CD14-positive monocyte (primary cell): Measurements from ENCODE around the gene NEK10. TPM values are rescaled to one million over a fixed set of nuclear protein-coding genes. Genes with fewer than 3 reads are reported as not detected.

Source experiments
- DNase-seq, 3 donors: peaks; one replicate each; pipeline ENCODE4 v3.0.0-alpha.2; 2011 to 2022
- H2AFZ ChIP-seq: 2 replicates; pipeline ENCODE4 v1.6.0; 2012; ENCODE audit warnings: mild to moderate bottlenecking, low read depth, low read length, inconsistent platforms; ENCODE audit not compliant: insufficient read depth, poor library complexity, severe bottlenecking
- H3K27ac ChIP-seq, 2 donors: 1 replicate in 1 of 2; 2 replicates in 1 of 2; pipeline ENCODE4 v1.5.1; 2012 to 2013; ENCODE audit warnings: low read length in 2 of 2, control low read depth in 1 of 2, inconsistent platforms in 1 of 2, low read depth in 1 of 2, mild to moderate bottlenecking in 1 of 2
- H3K27me3 ChIP-seq, 2 donors: one replicate each; pipeline versions ENCODE4 v1.6.0 to v1.6.1; 2011 to 2013; ENCODE audit warnings: low read length in 2 of 2; ENCODE audit not compliant: control insufficient read depth in 2 of 2, insufficient read depth in 2 of 2
- H3K36me3 ChIP-seq, 2 donors: replicated peaks in 1 of 2; 1 replicate in 1 of 2; 2 replicates in 1 of 2; pipeline versions ENCODE4 v1.5.1 to v1.6.1; 2012 to 2013; ENCODE audit warnings: low read length in 2 of 2, control low read depth in 1 of 2, inconsistent platforms in 1 of 2, mild to moderate bottlenecking in 1 of 2; ENCODE audit not compliant: insufficient read depth in 2 of 2, control insufficient read depth in 1 of 2
- H3K4me1 ChIP-seq, 2 donors: 1 replicate in 1 of 2; 2 replicates in 1 of 2; pipeline versions ENCODE4 v1.5.1 to v1.6.1; 2012 to 2013; ENCODE audit warnings: low read length in 2 of 2, control low read depth in 1 of 2, inconsistent platforms in 1 of 2, mild to moderate bottlenecking in 1 of 2, moderate library complexity in 1 of 2; ENCODE audit not compliant: insufficient read depth in 2 of 2, control insufficient read depth in 1 of 2
- H3K4me2 ChIP-seq: replicated peaks from 2 replicates; pipeline ENCODE3; 2012; ENCODE audit warnings: low read length, moderate library complexity, mild to moderate bottlenecking; ENCODE audit not compliant: poor library complexity, severe bottlenecking; ENCODE audit errors: extremely low read depth
- H3K4me3 ChIP-seq, 3 experiments: fragments of 200-600 bp in 1 of 3; sonication (generic) in 1 of 3; replicated peaks in 1 of 3; 1 replicate in 2 of 3; 2 replicates in 1 of 3; pipeline ENCODE4 v1.5.1; 2011 to 2013; ENCODE audit warnings: low read length in 3 of 3, mild to moderate bottlenecking in 3 of 3, control low read depth in 2 of 3, low read depth in 2 of 3, inconsistent platforms in 1 of 3, moderate library complexity in 1 of 3
- H3K79me2 ChIP-seq: 2 replicates; pipeline ENCODE4 v1.6.0; 2012; ENCODE audit warnings: mild to moderate bottlenecking, control low read depth, inconsistent platforms, low read length, moderate library complexity; ENCODE audit not compliant: insufficient read depth
- H3K9ac ChIP-seq: 2 replicates; pipeline ENCODE4 v1.6.0; 2017; ENCODE audit warnings: low read length, mild to moderate bottlenecking; ENCODE audit not compliant: insufficient read depth, poor library complexity, severe bottlenecking
- H3K9me3 ChIP-seq, 2 donors: replicated peaks in 1 of 2; 1 replicate in 1 of 2; 2 replicates in 1 of 2; pipeline versions ENCODE4 v1.5.1 to v1.6.1; 2012 to 2013; ENCODE audit warnings: low read length in 2 of 2, control low read depth in 1 of 2; ENCODE audit not compliant: control insufficient read depth in 1 of 2, insufficient read depth in 1 of 2
- H4K20me1 ChIP-seq: 2 replicates; pipeline ENCODE4 v1.6.0; 2012; ENCODE audit warnings: mild to moderate bottlenecking, low read length, control low read depth, moderate library complexity; ENCODE audit not compliant: insufficient read depth
- H3K27ac Mint-ChIP-seq, 7 donors: one replicate each; pipeline ENCODE4 v1.8.0; 2020; ENCODE audit warnings: mild to moderate bottlenecking in 7 of 7, mixed read lengths in 7 of 7, moderate library complexity in 6 of 7, inconsistent platforms in 2 of 7
- H3K27me3 Mint-ChIP-seq, 3 donors: one replicate each; pipeline ENCODE4 v1.8.0; 2021 to 2022; ENCODE audit warnings: low read depth in 3 of 3, mild to moderate bottlenecking in 3 of 3, mixed read lengths in 3 of 3, moderate library complexity in 3 of 3, inconsistent platforms in 1 of 3
- H3K36me3 Mint-ChIP-seq, 2 donors: one replicate each; pipeline ENCODE4 v1.8.0; 2020; ENCODE audit warnings: mixed read lengths in 2 of 2, inconsistent platforms in 1 of 2, mild to moderate bottlenecking in 1 of 2
- H3K4me1 Mint-ChIP-seq: one replicate; pipeline ENCODE4 v1.8.0; 2020; ENCODE audit warnings: mild to moderate bottlenecking, mixed read lengths
- H3K4me3 Mint-ChIP-seq, 2 donors: one replicate each; pipeline ENCODE4 v1.8.0; 2020; ENCODE audit warnings: mild to moderate bottlenecking in 2 of 2, mixed read lengths in 2 of 2, moderate library complexity in 1 of 2
- H3K9me3 Mint-ChIP-seq, 7 donors: one replicate each; pipeline ENCODE4 v1.8.0; 2020 to 2022; ENCODE audit warnings: mixed read lengths in 7 of 7, mild to moderate bottlenecking in 6 of 7, moderate library complexity in 6 of 7, inconsistent platforms in 2 of 7
- CTCF ChIP-seq: fragments of 200-600 bp; IDR thresholded peaks from one replicate; pipeline ENCODE4 v1.8.0; 2022; ENCODE audit warnings: antibody characterized with exemption, mild to moderate bottlenecking
- WGBS: methylation state at CpG from one replicate; pipeline ENCODE4 v1.1.5; 2013; ENCODE audit warnings: missing lambda C conversion rate; ENCODE audit not compliant: insufficient coverage; 5-methylcytosine and 5-hydroxymethylcytosine counted together
- intact Hi-C, 2 donors: fragments of 100-400 bp; cut with micrococcal nuclease; formaldehyde crosslinking; loops; one replicate each; pipeline versions ENCODE4 v1.15.0 to v1.15.1; 2023
- polyA plus RNA-seq, 3 donors: library from polyadenylated mRNA; depleted of rRNA in 1 of 3; unstranded in 2 of 3; stranded (reverse) in 1 of 3; fragments of 300-500 nt in 2 of 3; fragments of >200 nt in 1 of 3; fragmentation: Illumina TruSeq in 2 of 3; gene quantifications; 1 replicate in 2 of 3; 2 replicates in 1 of 3; pipeline ENCODE4 v1.2.3, GENCODE V29; 2012 to 2021

Gene NEK10
- polyA plus RNA-seq, 3 donors, result not detected

GRCh38 chr3:27160146-27160545 is 209.0 kb downstream of the NEK10 start:
- Histone ChIP-seq H3K9ac (no peak overlapping the region), H3K4me1 (no peaks in the 10 kb centered on the region), H3K4me3 (no peak overlapping the region), H3K9me3 (no peaks in the 10 kb centered on the region), H3K4me2 (no peak overlapping the region), H3K79me2 (no peaks in the 10 kb centered on the region), H2AFZ (no peak overlapping the region), H3K27ac (no peak overlapping the region), H4K20me1 (no peaks in the 10 kb centered on the region), H3K27me3 (no peaks in the 10 kb centered on the region), H3K36me3 (no peaks in the 10 kb centered on the region)
- H3K4me3 Mint-ChIP-seq, result no peak overlapping the region
- no peak for TF ChIP-seq CTCF
- peaks cover 0 to 7% (median 1%) of the 10 kb centered on the region in 7 donors for H3K9me3 Mint-ChIP-seq
- H3K27me3 Mint-ChIP-seq, result peaks cover 0 to 2% (median 0%) of the 10 kb centered on the region in 3 donors
- no CpG with 5 or more reads among the region's 3 CpGs for WGBS
- no peak overlapping the region for H3K27ac Mint-ChIP-seq
- intact Hi-C loops, result no loop called here
- no peaks in the 10 kb centered on the region for H3K36me3 Mint-ChIP-seq
- no peaks in the 10 kb centered on the region for H3K4me1 Mint-ChIP-seq
- no peak for DNase-seq

GRCh38 chr3:27147215-27147614 is 222.0 kb downstream of the NEK10 start:
- peaks cover 0 to 7% (median 2%) of the 10 kb centered on the region in 3 donors for H3K27me3 Mint-ChIP-seq
- H3K27me3 ChIP-seq, result no peaks in the 10 kb centered on the region
- H3K4me1 Mint-ChIP-seq, result no peaks in the 10 kb centered on the region

More at GRCh38 chr3:27147215-27147614, 222.0 kb downstream of the NEK10 start:
- TF ChIP-seq CTCF, result no peak
- Mint-ChIP-seq H3K36me3 (no peaks in the 10 kb centered on the region), H3K9me3 (peaks cover 0 to 5% (median 2%) of the 10 kb centered on the region in 7 donors), H3K4me3 (no peak overlapping the region), H3K27ac (no peak overlapping the region)
- Histone ChIP-seq H3K4me3 (no peak overlapping the region), H4K20me1 (no peaks in the 10 kb centered on the region), H3K9me3 (no peaks in the 10 kb centered on the region), H2AFZ (no peak overlapping the region), H3K4me1 (no peaks in the 10 kb centered on the region), H3K9ac (no peak overlapping the region), H3K27ac (no peak overlapping the region), H3K79me2 (no peaks in the 10 kb centered on the region), H3K4me2 (no peak overlapping the region), H3K36me3 (no peaks in the 10 kb centered on the region)
- no CpG with 5 or more reads among the region's 1 CpG for WGBS
- no peak for DNase-seq
- intact Hi-C loops, result no loop called here
